Measurements from ENCODE around the gene DET1.

GRCh38 chr15:88571852-88572259, 25.4 kb upstream of the DET1 start:
- TF ChIP-seq EZH2phosphoT487 (IDR thresholded peaks at IDR 0.05; ENCODE audit: low read length) (no peak), CTCF (IDR thresholded peaks at IDR 0.05; ENCODE audit: low read length) (no peak)

Measured in MM.1S (cell line).